T-helper 17 cell (primary cell): ENCODE data around the gene METTL4. TPM values are rescaled to one million over a fixed set of nuclear protein-coding genes. Genes with fewer than 3 reads are reported as not detected.

Source experiments
- ATAC-seq: fragments of 150-1000 bp; cut with Tn5 transposase; 2 replicates; pipeline ENCODE4 v1.10.0; 2021; ENCODE audit warnings: mild to moderate bottlenecking, moderate library complexity
- DNase-seq, 3 donors: peaks; one replicate each; pipeline versions ENCODE4 v3.0.0 to v3.0.0-alpha.2; 2020 to 2021
- H3K9me3 ChIP-seq: one replicate; pipeline ENCODE4 v1.7.0; 2013; ENCODE audit warnings: low read length, mild to moderate bottlenecking; ENCODE audit not compliant: control insufficient read depth, poor library complexity, severe bottlenecking
- H3K27ac Mint-ChIP-seq: one replicate; pipeline ENCODE4 v1.8.0; 2022; ENCODE audit warnings: mild to moderate bottlenecking, moderate library complexity, mixed read lengths
- H3K27me3 Mint-ChIP-seq: one replicate; pipeline ENCODE4 v1.8.0; 2022; ENCODE audit warnings: mixed read lengths
- H3K36me3 Mint-ChIP-seq: one replicate; pipeline ENCODE4 v1.8.0; 2022; ENCODE audit warnings: low read depth, mixed read lengths
- H3K4me1 Mint-ChIP-seq: one replicate; pipeline ENCODE4 v1.8.0; 2022; ENCODE audit warnings: mild to moderate bottlenecking, mixed read lengths
- H3K4me3 Mint-ChIP-seq: one replicate; pipeline ENCODE4 v1.8.0; 2022; ENCODE audit warnings: mild to moderate bottlenecking, moderate library complexity, mixed read lengths
- total RNA-seq, 4 donors: library from RNA in 2 of 4; stranded (reverse) in 2 of 4; gene quantifications; one replicate each; pipeline ENCODE4 v1.2.3 and lab custom pipeline; 2022 to 2026

METTL4 gene
- total RNA-seq, 2 donors from 2014 or later: 13.7 to 14.1 TPM

- Mint-ChIP-seq H3K36me3 (peaks cover 2% of the 10 kb centered on the region), H3K4me3 (no peak overlapping the region), H3K27me3 (no peaks in the 10 kb centered on the region), H3K4me1 (no peaks in the 10 kb centered on the region), H3K27ac (no peak overlapping the region)
- H3K9me3 ChIP-seq: no peaks in the 10 kb centered on the region
- no peak for ATAC-seq
- DNase-seq: no peak
Observed at GRCh38 chr18:2502880-2503279, 68.4 kb downstream of the METTL4 start.

- ATAC-seq (no peak), DNase-seq (no peak)
- Mint-ChIP-seq H3K27me3 (no peaks in the 10 kb centered on the region), H3K4me3 (no peak overlapping the region), H3K27ac (no peak overlapping the region), H3K4me1 (no peaks in the 10 kb centered on the region), H3K36me3 (peaks cover 2% of the 10 kb centered on the region)
- no peaks in the 10 kb centered on the region for H3K9me3 ChIP-seq
Observed at GRCh38 chr18:2502394-2502793, 68.9 kb downstream of the METTL4 start.

GRCh38 chr18:2497797-2498196 lies 73.5 kb downstream of the METTL4 start:
- DNase-seq (no peak), ATAC-seq (no peak)
- no peaks in the 10 kb centered on the region for H3K4me1 Mint-ChIP-seq
- no peak overlapping the region for H3K27ac Mint-ChIP-seq
- H3K36me3 Mint-ChIP-seq: peaks cover 3% of the 10 kb centered on the region
- H3K27me3 Mint-ChIP-seq: no peaks in the 10 kb centered on the region
- no peaks in the 10 kb centered on the region for H3K9me3 ChIP-seq
- no peak overlapping the region for H3K4me3 Mint-ChIP-seq

GRCh38 chr18:2495381-2495780 lies 75.9 kb downstream of the METTL4 start:
- Mint-ChIP-seq H3K4me3 (no peak overlapping the region), H3K27me3 (peaks cover 9% of the 10 kb centered on the region), H3K27ac (no peak overlapping the region), H3K4me1 (no peaks in the 10 kb centered on the region), H3K36me3 (peaks cover 2% of the 10 kb centered on the region)
- H3K9me3 ChIP-seq: no peaks in the 10 kb centered on the region
- no peak for DNase-seq
- no peak for ATAC-seq

- peaks cover 9% of the 10 kb centered on the region for H3K27me3 Mint-ChIP-seq
- no peak overlapping the region for H3K4me3 Mint-ChIP-seq
- no peak overlapping the region for H3K27ac Mint-ChIP-seq
- peaks cover 2% of the 10 kb centered on the region for H3K36me3 Mint-ChIP-seq
- no peaks in the 10 kb centered on the region for H3K4me1 Mint-ChIP-seq
- DNase-seq: no peak
- no peaks in the 10 kb centered on the region for H3K9me3 ChIP-seq
- ATAC-seq: no peak
Observed at GRCh38 chr18:2494921-2495320, 76.4 kb downstream of the METTL4 start.

Other genes starting within 250 kb of the METTL4 start
- gene NDC80, start 52 bp upstream of the METTL4 start, total RNA-seq: 1 to 10 TPM; 8.2 to 9.6 TPM
- 100 to 1,000 TPM; 288 to 316 TPM for gene SMCHD1, start 84.2 kb upstream of the METTL4 start, total RNA-seq